HepG2 (cell line): ENCODE results near the gene FGD5. TPM values are rescaled to one million over a fixed set of nuclear protein-coding genes. Genes with fewer than 3 reads are reported as not detected.

Experiments used
- ATAC-seq: fragments of 200-7000 bp; cut with Tn5 transposase; 3 replicates; pipeline ENCODE4 v1.9.1; 2020; ENCODE audit warnings: mild to moderate bottlenecking, moderate library complexity
- BruUV-seq: library from RNA; stranded (reverse); fragments of 400-500 nt; replicated peaks from 2 replicates; lab custom pipeline; 2021; lab: Mats Ljungman, UMichigan
- CTCF ChIA-PET: fragments of 300-600 bp; formaldehyde crosslinking; extraction: SDS; loops from one replicate; lab custom pipeline; 2021; ENCODE audit warnings: low total read pairs, inconsistent platforms, low intra/inter-chr PET ratio; lab: Yijun Ruan, JAX
- POLR2A ChIA-PET: fragments of 350-600 bp; sonication (Branson Sonifier 250); formaldehyde crosslinking; loops from one replicate; lab custom pipeline; 2020; ENCODE audit warnings: antibody characterized with exemption, inconsistent platforms; lab: Yijun Ruan, JAX
- DNase-seq: peaks from one replicate; pipeline ENCODE4 v3.0.0-alpha.2; 2015; ENCODE audit warnings: low spot score
- FAIRE-seq: peaks from 3 replicates; lab custom pipeline; 2011; peaks lifted over from hg19 to GRCh38; lab: Jason Lieb, UNC
- H2AFZ ChIP-seq: one replicate; pipeline ENCODE4 v1.6.1; 2011; ENCODE audit warnings: low read length, inconsistent platforms
- H3K27ac ChIP-seq: fragments of 300-600 bp; 3 replicates; pipeline ENCODE4 v1.8.0; 2011; ENCODE audit warnings: mixed run types, mild to moderate bottlenecking, mixed read lengths, low read length, inconsistent platforms; ENCODE audit not compliant: insufficient read depth; ENCODE audit errors: extremely low read length
- H3K27me3 ChIP-seq, 2 experiments: fragments of 200-600 bp in 1 of 2; 2 replicates in 1 of 2; 3 replicates in 1 of 2; pipeline versions ENCODE4 v1.6.0 to v1.8.0; 2011; ENCODE audit warnings: low read length in 2 of 2, mild to moderate bottlenecking in 2 of 2, moderate library complexity in 2 of 2, inconsistent platforms in 1 of 2; ENCODE audit not compliant: insufficient read depth in 2 of 2, control insufficient read depth in 1 of 2
- H3K36me3 ChIP-seq, 2 experiments: fragments of 200-600 bp in 1 of 2; replicated peaks in 1 of 2; 2 replicates in 1 of 2; 3 replicates in 1 of 2; pipeline versions ENCODE4 v1.5.1 to v1.8.0; 2011; ENCODE audit warnings: low read length in 2 of 2, inconsistent platforms in 1 of 2; ENCODE audit not compliant: insufficient read depth in 2 of 2, control insufficient read depth in 1 of 2
- H3K4me1 ChIP-seq: 2 replicates; pipeline ENCODE4 v1.5.1; 2012; ENCODE audit warnings: low read length, inconsistent platforms; ENCODE audit not compliant: insufficient read depth
- H3K4me2 ChIP-seq: 2 replicates; pipeline ENCODE4 v1.6.0; 2011; ENCODE audit warnings: low read depth, low read length, inconsistent platforms
- H3K4me3 ChIP-seq, 3 experiments: fragments of 200-600 bp in 1 of 3; sonication (generic), shearing (Covaris generic) in 1 of 3; replicated peaks in 1 of 3; 2 replicates each; pipeline ENCODE4 v1.5.1; 2011 to 2016; ENCODE audit warnings: low read length in 3 of 3, inconsistent platforms in 2 of 3, low read depth in 2 of 3, mild to moderate bottlenecking in 2 of 3, control low read depth in 1 of 3, mixed read lengths in 1 of 3; ENCODE audit not compliant: insufficient read depth in 1 of 3
- H3K79me2 ChIP-seq: one replicate; pipeline ENCODE4 v1.6.1; 2011; ENCODE audit warnings: low read length, inconsistent platforms; ENCODE audit not compliant: insufficient read depth
- H3K9ac ChIP-seq: 2 replicates; pipeline ENCODE4 v1.6.0; 2011; ENCODE audit warnings: mild to moderate bottlenecking, low read depth, low read length, inconsistent platforms; ENCODE audit not compliant: insufficient read depth
- H3K9me3 ChIP-seq: 2 replicates; pipeline ENCODE4 v1.5.1; 2012; ENCODE audit warnings: mild to moderate bottlenecking, low read length
- H4K20me1 ChIP-seq: 2 replicates; pipeline ENCODE4 v1.6.0; 2011; ENCODE audit warnings: inconsistent platforms, mild to moderate bottlenecking, low read length, moderate library complexity; ENCODE audit not compliant: insufficient read depth
- TFAP4 ChIP-seq: sonication (generic); IDR thresholded peaks from 2 replicates; pipeline ENCODE4 v1.6.1; 2016; ENCODE audit warnings: low read depth, borderline replicate concordance
- ZNF30 ChIP-seq: sonication (generic); formaldehyde crosslinking; IDR thresholded peaks from 2 replicates; pipeline ENCODE4 v1.5.0; 2020; ENCODE audit warnings: mild to moderate bottlenecking, missing genetic modification reagents
- WGBS: methylation state at CpG from one replicate; pipeline ENCODE4 v1.1.6; 2017; ENCODE audit warnings: low lambda C conversion rate; 5-methylcytosine and 5-hydroxymethylcytosine counted together
- in situ Hi-C: cut with HindIII; loops from 2 replicates; pipeline ENCODE4 v1.10.0; 2017; ENCODE audit warnings: low pct_unique_long_range_greater_than_20kb; ENCODE audit not compliant: extremely low pct_ligation_motif_present
- intact Hi-C: fragments of 100-400 bp; cut with micrococcal nuclease; formaldehyde crosslinking; loops from one replicate; pipeline ENCODE4 v1.10.0; 2022; ENCODE audit not compliant: unreplicated experiment
- polyA plus RNA-seq, 8 experiments: library from polyadenylated mRNA; depleted of rRNA in 3 of 8; stranded (reverse) in 7 of 8; unstranded in 1 of 8; fragments of >200 nt; fragmentation: Illumina TruSeq in 4 of 8; extraction: Trizol in 4 of 8; gene quantifications; 2 replicates each; pipeline versions ENCODE4 v1.2.1 to v1.2.3, GENCODE V29; 2011 to 2016; ENCODE audit warnings: low read depth in 4 of 8, missing spikeins in 1 of 8, mixed read lengths in 1 of 8; ENCODE audit not compliant: insufficient read depth in 1 of 8
- total RNA-seq, 5 experiments: library from RNA; depleted of rRNA; stranded (reverse); fragments of >200 nt; fragmentation: Illumina TruSeq; extraction: Trizol; gene quantifications; 2 replicates each; pipeline ENCODE4 v1.2.3, GENCODE V29; 2016; ENCODE audit warnings: low read depth in 1 of 5
- TF ChIP-seq, protein P1 (sequence below), 2 experiments: fragments of 450-650 bp in 1 of 2; sonication (generic) in 1 of 2; formaldehyde crosslinking in 1 of 2; IDR thresholded peaks; 2 replicates each; pipeline versions ENCODE4 v1.6.1 to v1.8.0; 2016 to 2022; ENCODE audit warnings: antibody characterized with exemption in 1 of 2, mild to moderate bottlenecking in 1 of 2, missing genetic modification reagents in 1 of 2
- TF ChIP-seq, protein P2 (sequence below): sonication (generic); formaldehyde crosslinking; IDR thresholded peaks from 2 replicates; pipeline ENCODE4 v1.9.0; 2021; ENCODE audit warnings: mild to moderate bottlenecking, missing genetic modification reagents

FGD5 gene
- total and polyA plus RNA-seq, 2 of the 13 experiments (the other 11 are each of a cell fraction or from before 2014, with no cell fraction given), result 0.17 TPM; not detected in 1

DNA sequence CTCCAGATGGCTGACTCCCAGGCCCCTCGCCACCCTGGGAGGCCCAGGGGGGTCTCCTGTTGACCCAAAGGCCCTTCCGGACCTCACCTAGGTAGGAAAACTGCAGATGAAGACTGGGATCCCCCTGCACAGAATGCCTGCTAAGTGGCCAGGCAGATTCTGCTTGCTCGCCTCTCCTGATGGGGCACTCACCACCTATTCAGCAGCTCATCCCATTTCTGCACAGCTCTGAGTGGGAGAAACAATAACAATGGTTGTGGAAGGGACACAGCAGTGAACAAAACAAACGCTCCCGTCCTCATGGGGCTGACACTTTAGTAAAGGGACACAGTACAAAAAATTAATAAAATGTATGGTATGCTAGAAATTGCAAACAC lies 24.9 kb upstream of the FGD5 start (continued):
- TF ChIP-seq, protein P1, sequence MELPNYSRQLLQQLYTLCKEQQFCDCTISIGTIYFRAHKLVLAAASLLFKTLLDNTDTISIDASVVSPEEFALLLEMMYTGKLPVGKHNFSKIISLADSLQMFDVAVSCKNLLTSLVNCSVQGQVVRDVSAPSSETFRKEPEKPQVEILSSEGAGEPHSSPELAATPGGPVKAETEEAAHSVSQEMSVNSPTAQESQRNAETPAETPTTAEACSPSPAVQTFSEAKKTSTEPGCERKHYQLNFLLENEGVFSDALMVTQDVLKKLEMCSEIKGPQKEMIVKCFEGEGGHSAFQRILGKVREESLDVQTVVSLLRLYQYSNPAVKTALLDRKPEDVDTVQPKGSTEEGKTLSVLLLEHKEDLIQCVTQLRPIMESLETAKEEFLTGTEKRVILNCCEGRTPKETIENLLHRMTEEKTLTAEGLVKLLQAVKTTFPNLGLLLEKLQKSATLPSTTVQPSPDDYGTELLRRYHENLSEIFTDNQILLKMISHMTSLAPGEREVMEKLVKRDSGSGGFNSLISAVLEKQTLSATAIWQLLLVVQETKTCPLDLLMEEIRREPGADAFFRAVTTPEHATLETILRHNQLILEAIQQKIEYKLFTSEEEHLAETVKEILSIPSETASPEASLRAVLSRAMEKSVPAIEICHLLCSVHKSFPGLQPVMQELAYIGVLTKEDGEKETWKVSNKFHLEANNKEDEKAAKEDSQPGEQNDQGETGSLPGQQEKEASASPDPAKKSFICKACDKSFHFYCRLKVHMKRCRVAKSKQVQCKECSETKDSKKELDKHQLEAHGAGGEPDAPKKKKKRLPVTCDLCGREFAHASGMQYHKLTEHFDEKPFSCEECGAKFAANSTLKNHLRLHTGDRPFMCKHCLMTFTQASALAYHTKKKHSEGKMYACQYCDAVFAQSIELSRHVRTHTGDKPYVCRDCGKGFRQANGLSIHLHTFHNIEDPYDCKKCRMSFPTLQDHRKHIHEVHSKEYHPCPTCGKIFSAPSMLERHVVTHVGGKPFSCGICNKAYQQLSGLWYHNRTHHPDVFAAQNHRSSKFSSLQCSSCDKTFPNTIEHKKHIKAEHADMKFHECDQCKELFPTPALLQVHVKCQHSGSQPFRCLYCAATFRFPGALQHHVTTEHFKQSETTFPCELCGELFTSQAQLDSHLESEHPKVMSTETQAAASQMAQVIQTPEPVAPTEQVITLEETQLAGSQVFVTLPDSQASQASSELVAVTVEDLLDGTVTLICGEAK (IDR thresholded peaks at IDR 0.05), result no peak
- TF ChIP-seq, protein P1 (CRISPR knock-in tag; IDR thresholded peaks at IDR 0.05), result no peak

DNA sequence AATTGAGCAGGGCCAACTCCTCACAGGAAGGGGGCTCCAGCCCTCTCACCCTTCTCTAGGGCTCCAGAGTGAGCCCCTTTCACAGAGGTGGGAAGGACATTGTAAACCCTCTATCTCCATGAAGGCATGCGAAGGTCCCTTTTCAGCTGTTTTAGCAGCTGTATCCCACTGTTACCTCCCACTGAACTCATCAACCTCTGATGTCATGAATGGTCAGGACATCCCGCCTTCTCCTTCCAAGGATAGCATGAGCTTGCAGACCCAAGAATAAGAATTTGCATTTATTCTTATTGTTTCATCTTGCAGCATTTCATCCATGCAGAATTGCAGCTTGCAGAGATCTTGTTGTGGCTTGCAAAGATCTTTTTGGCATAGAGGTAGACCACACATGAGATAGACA lies 24.3 kb upstream of the FGD5 start:
- BruUV-seq, result no TSS peak
- H3K79me2 ChIP-seq, result no peaks in the 10 kb centered on the region
- FAIRE-seq (no peak), DNase-seq (no peak), ATAC-seq (no peak)
- ChIA-PET CTCF (no interaction called here), POLR2A (no interaction called here)
- H4K20me1 ChIP-seq, result no peaks in the 10 kb centered on the region
- peaks cover 13% of the 10 kb centered on the region for H3K4me1 ChIP-seq
- 17% methylated on average over 2 of the region's 2 CpGs for WGBS
- no peak overlapping the region for H2AFZ ChIP-seq
- H3K27ac ChIP-seq, result no peak overlapping the region
- H3K9me3 ChIP-seq, result no peaks in the 10 kb centered on the region
- H3K36me3 ChIP-seq, result no peaks in the 10 kb centered on the region
- intact Hi-C loops (no loop called here), in situ Hi-C loops (no loop called here)
- H3K4me3 ChIP-seq, result no peak overlapping the region
- H3K4me2 ChIP-seq, result no peak overlapping the region
- H3K9ac ChIP-seq, result no peak overlapping the region
- H3K27me3 ChIP-seq, result peaks cover 0 to 10% of the 10 kb centered on the region in 2 experiments; a peak in 2 of 5 replicates
- TF ChIP-seq, protein P2, sequence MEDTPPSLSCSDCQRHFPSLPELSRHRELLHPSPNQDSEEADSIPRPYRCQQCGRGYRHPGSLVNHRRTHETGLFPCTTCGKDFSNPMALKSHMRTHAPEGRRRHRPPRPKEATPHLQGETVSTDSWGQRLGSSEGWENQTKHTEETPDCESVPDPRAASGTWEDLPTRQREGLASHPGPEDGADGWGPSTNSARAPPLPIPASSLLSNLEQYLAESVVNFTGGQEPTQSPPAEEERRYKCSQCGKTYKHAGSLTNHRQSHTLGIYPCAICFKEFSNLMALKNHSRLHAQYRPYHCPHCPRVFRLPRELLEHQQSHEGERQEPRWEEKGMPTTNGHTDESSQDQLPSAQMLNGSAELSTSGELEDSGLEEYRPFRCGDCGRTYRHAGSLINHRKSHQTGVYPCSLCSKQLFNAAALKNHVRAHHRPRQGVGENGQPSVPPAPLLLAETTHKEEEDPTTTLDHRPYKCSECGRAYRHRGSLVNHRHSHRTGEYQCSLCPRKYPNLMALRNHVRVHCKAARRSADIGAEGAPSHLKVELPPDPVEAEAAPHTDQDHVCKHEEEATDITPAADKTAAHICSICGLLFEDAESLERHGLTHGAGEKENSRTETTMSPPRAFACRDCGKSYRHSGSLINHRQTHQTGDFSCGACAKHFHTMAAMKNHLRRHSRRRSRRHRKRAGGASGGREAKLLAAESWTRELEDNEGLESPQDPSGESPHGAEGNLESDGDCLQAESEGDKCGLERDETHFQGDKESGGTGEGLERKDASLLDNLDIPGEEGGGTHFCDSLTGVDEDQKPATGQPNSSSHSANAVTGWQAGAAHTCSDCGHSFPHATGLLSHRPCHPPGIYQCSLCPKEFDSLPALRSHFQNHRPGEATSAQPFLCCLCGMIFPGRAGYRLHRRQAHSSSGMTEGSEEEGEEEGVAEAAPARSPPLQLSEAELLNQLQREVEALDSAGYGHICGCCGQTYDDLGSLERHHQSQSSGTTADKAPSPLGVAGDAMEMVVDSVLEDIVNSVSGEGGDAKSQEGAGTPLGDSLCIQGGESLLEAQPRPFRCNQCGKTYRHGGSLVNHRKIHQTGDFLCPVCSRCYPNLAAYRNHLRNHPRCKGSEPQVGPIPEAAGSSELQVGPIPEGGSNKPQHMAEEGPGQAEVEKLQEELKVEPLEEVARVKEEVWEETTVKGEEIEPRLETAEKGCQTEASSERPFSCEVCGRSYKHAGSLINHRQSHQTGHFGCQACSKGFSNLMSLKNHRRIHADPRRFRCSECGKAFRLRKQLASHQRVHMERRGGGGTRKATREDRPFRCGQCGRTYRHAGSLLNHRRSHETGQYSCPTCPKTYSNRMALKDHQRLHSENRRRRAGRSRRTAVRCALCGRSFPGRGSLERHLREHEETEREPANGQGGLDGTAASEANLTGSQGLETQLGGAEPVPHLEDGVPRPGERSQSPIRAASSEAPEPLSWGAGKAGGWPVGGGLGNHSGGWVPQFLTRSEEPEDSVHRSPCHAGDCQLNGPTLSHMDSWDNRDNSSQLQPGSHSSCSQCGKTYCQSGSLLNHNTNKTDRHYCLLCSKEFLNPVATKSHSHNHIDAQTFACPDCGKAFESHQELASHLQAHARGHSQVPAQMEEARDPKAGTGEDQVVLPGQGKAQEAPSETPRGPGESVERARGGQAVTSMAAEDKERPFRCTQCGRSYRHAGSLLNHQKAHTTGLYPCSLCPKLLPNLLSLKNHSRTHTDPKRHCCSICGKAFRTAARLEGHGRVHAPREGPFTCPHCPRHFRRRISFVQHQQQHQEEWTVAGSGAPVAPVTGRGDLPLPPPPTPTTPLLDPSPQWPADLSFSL (CRISPR knock-in tag), result no peak
- TF ChIP-seq ZNF30 (CRISPR knock-in tag) (no peak), TFAP4 (no peak)
